ENCODE data around the gene ITPKC. TPM values are rescaled to one million over a fixed set of nuclear protein-coding genes. Genes with fewer than 3 reads are reported as not detected.

ITPKC gene
- total and polyA plus RNA-seq, 2 experiments from 2014 or later: 15.4 to 19.4 TPM

- no peak overlapping the region for H3K27ac ChIP-seq
- peaks cover 6% of the 10 kb centered on the region for H3K4me1 ChIP-seq (ENCODE audit: low read depth)
- no peaks in the 10 kb centered on the region for H3K9me3 ChIP-seq (ENCODE audit: low read depth)
- no peak for DNase-seq (ENCODE audit: low read depth in 1 of 2, low spot score in 1 of 2)
- no peak overlapping the region for H3K4me3 ChIP-seq
- H3K36me3 ChIP-seq: no peaks in the 10 kb centered on the region
- no peak for TF ChIP-seq CTCF (IDR thresholded peaks at IDR 0.05; ENCODE audit: low read depth, low read length)
- H3K27me3 ChIP-seq: no peaks in the 10 kb centered on the region
These were observed 23.0 kb upstream of the ITPKC start for GRCh38 chr19:40693896-40694295.

GRCh38 chr19:40695881-40696280 lies 21.0 kb upstream of the ITPKC start:
- Histone ChIP-seq H3K27me3 (no peaks in the 10 kb centered on the region), H3K27ac (no peak overlapping the region), H3K36me3 (peaks cover 4% of the 10 kb centered on the region), H3K9me3 (ENCODE audit: low read depth) (no peaks in the 10 kb centered on the region), H3K4me1 (ENCODE audit: low read depth) (peaks cover 3% of the 10 kb centered on the region), H3K4me3 (no peak overlapping the region)
- DNase-seq (ENCODE audit: low read depth in 1 of 2, low spot score in 1 of 2): no peak
- TF ChIP-seq CTCF (IDR thresholded peaks at IDR 0.05; ENCODE audit: low read depth, low read length): no peak

DNA sequence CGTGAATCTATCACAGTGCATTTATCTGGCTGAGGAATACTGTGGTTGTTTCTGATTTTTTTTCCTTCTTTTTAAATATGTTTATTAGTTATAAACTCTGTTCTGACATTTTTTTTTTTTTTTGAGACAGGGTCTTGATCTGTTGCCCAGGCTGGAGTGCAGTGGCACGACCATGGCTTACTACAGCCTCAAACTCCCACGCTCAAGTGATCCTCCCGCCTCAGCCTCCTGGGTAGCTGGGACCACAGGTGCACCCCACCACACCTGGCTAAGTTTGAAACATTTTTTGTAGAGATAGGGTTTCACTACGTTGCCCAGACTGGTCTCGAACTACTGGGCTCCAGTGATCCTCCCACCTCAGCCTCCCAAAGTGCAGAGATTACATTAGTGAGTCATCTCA lies 19.9 kb upstream of the ITPKC start:
- Histone ChIP-seq H3K36me3 (peaks cover 10% of the 10 kb centered on the region), H3K4me1 (ENCODE audit: low read depth) (no peaks in the 10 kb centered on the region), H3K27me3 (no peaks in the 10 kb centered on the region), H3K4me3 (no peak overlapping the region), H3K27ac (no peak overlapping the region), H3K9me3 (ENCODE audit: low read depth) (no peaks in the 10 kb centered on the region)
- DNase-seq (ENCODE audit: low read depth in 1 of 2, low spot score in 1 of 2): no peak
- no peak for TF ChIP-seq CTCF (IDR thresholded peaks at IDR 0.05; ENCODE audit: low read depth, low read length)

DNA sequence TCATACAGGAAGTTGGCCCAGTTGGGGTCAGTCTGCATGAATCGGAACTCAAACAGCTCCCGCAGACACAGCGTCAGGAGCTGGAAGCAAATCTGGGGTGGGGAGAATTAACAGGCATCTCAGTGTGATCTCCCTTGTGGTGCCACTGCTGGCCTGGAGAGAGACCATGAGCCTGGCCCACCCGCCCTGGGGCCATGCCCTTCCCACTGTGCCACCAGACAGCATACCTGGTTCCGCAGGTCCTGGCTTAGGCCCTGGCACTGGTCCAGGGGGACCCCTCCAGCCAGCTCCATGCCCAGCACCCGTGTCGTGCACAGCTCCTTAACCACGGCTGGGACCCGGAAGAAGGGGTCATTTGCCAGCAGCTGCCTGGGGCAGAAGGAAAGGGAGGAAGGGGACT lies 16.8 kb upstream of the ITPKC start:
- Histone ChIP-seq H3K9me3 (ENCODE audit: low read depth) (no peaks in the 10 kb centered on the region), H3K36me3 (peaks cover 22% of the 10 kb centered on the region), H3K4me3 (no peak overlapping the region), H3K4me1 (ENCODE audit: low read depth) (no peaks in the 10 kb centered on the region), H3K27ac (no peak overlapping the region), H3K27me3 (no peaks in the 10 kb centered on the region)
- no peak for DNase-seq (ENCODE audit: low read depth in 1 of 2, low spot score in 1 of 2)
- no peak for TF ChIP-seq CTCF (IDR thresholded peaks at IDR 0.05; ENCODE audit: low read depth, low read length)

- no peak for TF ChIP-seq CTCF (IDR thresholded peaks at IDR 0.05; ENCODE audit: low read depth, low read length)
- Histone ChIP-seq H3K27ac (no peak overlapping the region), H3K36me3 (peaks cover 26% of the 10 kb centered on the region), H3K4me1 (ENCODE audit: low read depth) (no peaks in the 10 kb centered on the region), H3K4me3 (no peak overlapping the region), H3K27me3 (no peaks in the 10 kb centered on the region), H3K9me3 (ENCODE audit: low read depth) (no peaks in the 10 kb centered on the region)
- no peak for DNase-seq (ENCODE audit: low read depth in 1 of 2, low spot score in 1 of 2)
These were observed 15.2 kb upstream of the ITPKC start for GRCh38 chr19:40701758-40702157.

Data from cardiac muscle cell (in vitro differentiated cells and primary cell).